Endothelial cell (in vitro differentiated cells): ENCODE measurements around the gene EXD1. TPM values are rescaled to one million over a fixed set of nuclear protein-coding genes. Genes with fewer than 3 reads are reported as not detected.
"Not testable (repeated sequence)": the region's sequence is repeated elsewhere in the genome, so short reads cannot be mapped to it uniquely, and the experiment has no call there.

Source experiments
- DNase-seq: peaks from one replicate; pipeline ENCODE4 v3.0.0; 2021; ENCODE audit warnings: low spot score
- H3K27ac Mint-ChIP-seq: one replicate; pipeline ENCODE4 v1.8.0; 2021; ENCODE audit warnings: mixed read lengths, inconsistent platforms; ENCODE audit not compliant: unreplicated experiment
- H3K27me3 Mint-ChIP-seq: one replicate; pipeline ENCODE4 v1.8.0; 2021; ENCODE audit warnings: mild to moderate bottlenecking, moderate library complexity, mixed read lengths, inconsistent platforms; ENCODE audit not compliant: unreplicated experiment
- H3K36me3 Mint-ChIP-seq: one replicate; pipeline ENCODE4 v1.8.0; 2021; ENCODE audit warnings: mild to moderate bottlenecking, low read depth, mixed read lengths, inconsistent platforms; ENCODE audit not compliant: unreplicated experiment
- H3K4me1 Mint-ChIP-seq: one replicate; pipeline ENCODE4 v1.8.0; 2021; ENCODE audit warnings: mild to moderate bottlenecking, mixed read lengths, inconsistent platforms; ENCODE audit not compliant: unreplicated experiment
- H3K4me3 Mint-ChIP-seq: one replicate; pipeline ENCODE4 v1.8.0; 2021; ENCODE audit warnings: mild to moderate bottlenecking, mixed read lengths, inconsistent platforms; ENCODE audit not compliant: unreplicated experiment
- H3K9me3 Mint-ChIP-seq: one replicate; pipeline ENCODE4 v1.8.0; 2021; ENCODE audit warnings: mixed read lengths, inconsistent platforms; ENCODE audit not compliant: unreplicated experiment
- total RNA-seq: library from RNA; stranded (reverse); fragmentation: NEBNext Ultra II Directional; extraction: Animal tissue kit (Norgen Biotek cat#: 25700); gene quantifications from one replicate; pipeline ENCODE4 v1.2.1, GENCODE V29; 2021; ENCODE audit not compliant: unreplicated experiment
- TF ChIP-seq, protein P1 (sequence below): fragments of 200-600 bp; sonication (generic); IDR thresholded peaks from one replicate; pipeline ENCODE4 v1.5.0; 2021; ENCODE audit warnings: antibody characterized with exemption; ENCODE audit not compliant: unreplicated experiment

The EXD1 gene
- total RNA-seq, 1 donor from 2014 or later = not detected

DNA sequence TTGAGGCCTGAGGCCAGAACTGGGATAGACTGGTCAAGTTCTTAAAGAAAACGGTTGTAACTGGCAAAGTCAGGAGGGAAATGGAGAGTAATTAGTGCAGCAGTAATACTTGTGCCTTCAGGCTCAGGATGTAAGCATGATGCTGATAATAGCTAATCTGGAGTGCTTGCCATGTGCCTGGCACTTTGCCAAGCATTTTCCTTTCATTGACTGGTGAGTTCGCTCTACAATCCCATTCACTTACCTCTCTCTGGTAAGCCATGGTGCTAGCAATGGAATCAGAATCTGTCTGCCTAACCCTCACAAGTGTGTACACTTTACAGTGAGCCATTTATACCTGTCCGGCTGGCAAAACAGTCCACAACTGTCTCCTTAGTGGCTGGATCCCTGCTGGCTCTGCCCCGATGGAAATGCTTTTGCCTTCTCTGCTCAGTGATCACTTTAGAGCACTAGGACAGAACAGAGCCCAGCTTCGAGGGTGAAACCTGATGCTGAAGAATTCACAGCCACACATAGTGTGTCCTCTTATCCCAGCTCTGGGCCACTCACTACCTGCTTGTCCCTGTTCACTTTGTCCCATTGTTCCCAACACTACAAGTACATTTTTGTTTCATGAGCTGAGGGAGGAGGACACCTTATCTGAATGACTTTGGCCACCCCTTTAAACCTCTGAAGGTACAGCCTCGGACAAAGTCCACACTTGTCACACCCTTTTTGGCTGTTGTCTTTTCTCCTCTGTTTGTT is 10.8 kb upstream of the EXD1 start:
- Mint-ChIP-seq H3K4me3 (no peak overlapping the region), H3K27me3 (no peaks in the 10 kb centered on the region)
- DNase-seq = no peak

GRCh38 chr15:41238100-41238499 is 7.5 kb upstream of the EXD1 start:
- Mint-ChIP-seq H3K36me3 (no peaks in the 10 kb centered on the region), H3K9me3 (no peaks in the 10 kb centered on the region), H3K27ac (no peak overlapping the region), H3K27me3 (no peaks in the 10 kb centered on the region), H3K4me1 (no peaks in the 10 kb centered on the region), H3K4me3 (no peak overlapping the region)
- no peak for DNase-seq
- TF ChIP-seq, protein P1, sequence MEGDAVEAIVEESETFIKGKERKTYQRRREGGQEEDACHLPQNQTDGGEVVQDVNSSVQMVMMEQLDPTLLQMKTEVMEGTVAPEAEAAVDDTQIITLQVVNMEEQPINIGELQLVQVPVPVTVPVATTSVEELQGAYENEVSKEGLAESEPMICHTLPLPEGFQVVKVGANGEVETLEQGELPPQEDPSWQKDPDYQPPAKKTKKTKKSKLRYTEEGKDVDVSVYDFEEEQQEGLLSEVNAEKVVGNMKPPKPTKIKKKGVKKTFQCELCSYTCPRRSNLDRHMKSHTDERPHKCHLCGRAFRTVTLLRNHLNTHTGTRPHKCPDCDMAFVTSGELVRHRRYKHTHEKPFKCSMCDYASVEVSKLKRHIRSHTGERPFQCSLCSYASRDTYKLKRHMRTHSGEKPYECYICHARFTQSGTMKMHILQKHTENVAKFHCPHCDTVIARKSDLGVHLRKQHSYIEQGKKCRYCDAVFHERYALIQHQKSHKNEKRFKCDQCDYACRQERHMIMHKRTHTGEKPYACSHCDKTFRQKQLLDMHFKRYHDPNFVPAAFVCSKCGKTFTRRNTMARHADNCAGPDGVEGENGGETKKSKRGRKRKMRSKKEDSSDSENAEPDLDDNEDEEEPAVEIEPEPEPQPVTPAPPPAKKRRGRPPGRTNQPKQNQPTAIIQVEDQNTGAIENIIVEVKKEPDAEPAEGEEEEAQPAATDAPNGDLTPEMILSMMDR = no peak

More for the DNA sequence above, 10.8 kb upstream of the EXD1 start:
- H3K4me1 Mint-ChIP-seq = no peaks in the 10 kb centered on the region
- H3K27ac Mint-ChIP-seq = no peak overlapping the region
- TF ChIP-seq, protein P1 = no peak
- peaks cover 9% of the 10 kb centered on the region for H3K36me3 Mint-ChIP-seq
- H3K9me3 Mint-ChIP-seq = no peaks in the 10 kb centered on the region

GRCh38 chr15:41235929-41236328 is 5.4 kb upstream of the EXD1 start:
- H3K9me3 Mint-ChIP-seq = no peaks in the 10 kb centered on the region
- H3K27me3 Mint-ChIP-seq = no peaks in the 10 kb centered on the region
- no peaks in the 10 kb centered on the region for H3K36me3 Mint-ChIP-seq
- peaks cover 2% of the 10 kb centered on the region for H3K4me1 Mint-ChIP-seq
- TF ChIP-seq, protein P1 = no peak
- no peak overlapping the region for H3K4me3 Mint-ChIP-seq
- H3K27ac Mint-ChIP-seq = no peak overlapping the region
- DNase-seq = no peak

DNA sequence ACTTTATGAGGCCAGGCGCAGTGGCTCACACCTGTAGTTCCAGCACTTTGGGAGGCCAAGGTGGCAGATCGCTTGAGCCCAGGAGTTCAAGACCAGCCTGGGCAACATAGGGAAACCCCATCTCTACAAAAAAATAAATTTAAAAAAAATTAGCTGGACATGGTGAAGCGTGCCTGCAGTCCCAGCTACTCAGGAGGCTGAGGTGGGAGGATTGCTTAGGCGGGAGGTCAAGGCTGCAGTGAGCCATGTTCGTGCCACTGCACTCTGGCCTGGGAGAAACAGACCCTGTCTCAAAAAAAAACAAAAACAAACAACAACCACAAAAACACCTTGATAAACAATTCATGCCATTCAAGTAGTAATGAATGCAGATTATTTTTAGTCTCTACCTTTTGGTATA is 4.7 kb upstream of the EXD1 start:
- H3K36me3 Mint-ChIP-seq, H3K9me3 Mint-ChIP-seq, DNase-seq, H3K27ac Mint-ChIP-seq, H3K4me1 Mint-ChIP-seq, H3K27me3 Mint-ChIP-seq: not testable (repeated sequence)
- peak overlapping the region; percentile 42 for H3K4me3 Mint-ChIP-seq

GRCh38 chr15:41233367-41233771 is 2.8 kb upstream of the EXD1 start:
- no peak overlapping the region for H3K27ac Mint-ChIP-seq

More at GRCh38 chr15:41233367-41233771, 2.8 kb upstream of the EXD1 start:
- TF ChIP-seq, protein P1 = no peak
- Mint-ChIP-seq H3K27me3 (no peaks in the 10 kb centered on the region), H3K4me1 (peaks cover 2% of the 10 kb centered on the region), H3K36me3 (no peaks in the 10 kb centered on the region), H3K4me3 (no peak overlapping the region), H3K9me3 (no peaks in the 10 kb centered on the region)
- no peak for DNase-seq
